ENCODE measurements around the gene MUC12.
A peak's percentile ranks its signal among the peaks of the same experiment; 100 is the strongest.
"Not testable (repeated sequence)": the region's sequence is repeated elsewhere in the genome, so short reads cannot be mapped to it uniquely, and the experiment has no call there.

The MUC12 gene, protein sequence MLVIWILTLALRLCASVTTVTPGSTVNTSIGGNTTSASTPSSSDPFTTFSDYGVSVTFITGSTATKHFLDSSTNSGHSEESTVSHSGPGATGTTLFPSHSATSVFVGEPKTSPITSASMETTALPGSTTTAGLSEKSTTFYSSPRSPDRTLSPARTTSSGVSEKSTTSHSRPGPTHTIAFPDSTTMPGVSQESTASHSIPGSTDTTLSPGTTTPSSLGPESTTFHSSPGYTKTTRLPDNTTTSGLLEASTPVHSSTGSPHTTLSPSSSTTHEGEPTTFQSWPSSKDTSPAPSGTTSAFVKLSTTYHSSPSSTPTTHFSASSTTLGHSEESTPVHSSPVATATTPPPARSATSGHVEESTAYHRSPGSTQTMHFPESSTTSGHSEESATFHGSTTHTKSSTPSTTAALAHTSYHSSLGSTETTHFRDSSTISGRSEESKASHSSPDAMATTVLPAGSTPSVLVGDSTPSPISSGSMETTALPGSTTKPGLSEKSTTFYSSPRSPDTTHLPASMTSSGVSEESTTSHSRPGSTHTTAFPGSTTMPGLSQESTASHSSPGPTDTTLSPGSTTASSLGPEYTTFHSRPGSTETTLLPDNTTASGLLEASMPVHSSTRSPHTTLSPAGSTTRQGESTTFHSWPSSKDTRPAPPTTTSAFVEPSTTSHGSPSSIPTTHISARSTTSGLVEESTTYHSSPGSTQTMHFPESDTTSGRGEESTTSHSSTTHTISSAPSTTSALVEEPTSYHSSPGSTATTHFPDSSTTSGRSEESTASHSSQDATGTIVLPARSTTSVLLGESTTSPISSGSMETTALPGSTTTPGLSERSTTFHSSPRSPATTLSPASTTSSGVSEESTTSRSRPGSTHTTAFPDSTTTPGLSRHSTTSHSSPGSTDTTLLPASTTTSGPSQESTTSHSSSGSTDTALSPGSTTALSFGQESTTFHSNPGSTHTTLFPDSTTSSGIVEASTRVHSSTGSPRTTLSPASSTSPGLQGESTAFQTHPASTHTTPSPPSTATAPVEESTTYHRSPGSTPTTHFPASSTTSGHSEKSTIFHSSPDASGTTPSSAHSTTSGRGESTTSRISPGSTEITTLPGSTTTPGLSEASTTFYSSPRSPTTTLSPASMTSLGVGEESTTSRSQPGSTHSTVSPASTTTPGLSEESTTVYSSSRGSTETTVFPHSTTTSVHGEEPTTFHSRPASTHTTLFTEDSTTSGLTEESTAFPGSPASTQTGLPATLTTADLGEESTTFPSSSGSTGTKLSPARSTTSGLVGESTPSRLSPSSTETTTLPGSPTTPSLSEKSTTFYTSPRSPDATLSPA (N-terminal part only)

GRCh38 chr7:100969066-100969615, at the start of gene MUC12:
Gene MUC12, plus strand, starts transcription at chr7:100969565. Its CDS starts 58 bp downstream, at chr7:100969623.
- no peak for FAIRE-seq

GRCh38 chr7:100919779-100920437, 49.5 kb upstream of the MUC12 start:
- not testable (repeated sequence) for FAIRE-seq

DNA sequence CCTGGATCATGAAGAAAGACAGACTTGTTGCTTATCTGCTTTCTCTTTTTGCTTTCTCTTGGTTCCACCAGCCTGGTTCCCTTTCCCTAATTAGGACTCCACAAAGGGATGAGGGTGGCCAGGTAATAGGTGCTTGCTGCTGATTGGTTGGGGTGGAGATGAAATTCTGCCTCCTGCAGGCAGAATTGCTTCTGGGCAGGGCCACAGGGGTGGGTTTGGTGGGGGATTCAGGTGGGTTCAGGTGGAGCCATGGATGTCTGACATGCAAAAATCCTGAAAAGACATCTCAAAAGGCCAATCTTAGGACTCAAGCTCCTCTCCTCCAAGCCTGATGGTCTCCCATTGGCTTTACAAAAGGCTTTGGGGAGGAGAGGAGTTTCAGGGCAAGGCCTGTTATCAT, 48.3 kb upstream of the MUC12 start:
- no peak for FAIRE-seq

- FAIRE-seq: not testable (repeated sequence)
These were observed 45.7 kb upstream of the MUC12 start for GRCh38 chr7:100923616-100924015.

DNA sequence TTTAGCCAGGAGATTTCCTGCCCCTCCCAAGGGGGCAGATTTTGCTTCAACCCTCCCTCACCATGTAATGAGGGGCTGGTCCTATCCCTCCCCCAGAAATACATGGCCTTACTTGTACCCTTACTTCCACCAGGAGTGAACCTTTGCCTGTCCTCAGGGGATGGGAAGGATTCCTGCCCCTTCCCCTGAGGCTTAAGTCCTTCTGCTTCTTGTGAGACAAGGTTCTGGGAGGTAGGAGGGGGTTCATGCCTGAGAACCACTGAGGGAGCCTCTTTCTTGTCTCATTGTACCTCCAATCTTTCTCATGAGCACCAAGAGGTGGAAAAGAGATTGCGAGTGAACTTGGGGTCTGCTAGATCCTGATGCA, 39.6 kb upstream of the MUC12 start:
- FAIRE-seq: no peak

DNA sequence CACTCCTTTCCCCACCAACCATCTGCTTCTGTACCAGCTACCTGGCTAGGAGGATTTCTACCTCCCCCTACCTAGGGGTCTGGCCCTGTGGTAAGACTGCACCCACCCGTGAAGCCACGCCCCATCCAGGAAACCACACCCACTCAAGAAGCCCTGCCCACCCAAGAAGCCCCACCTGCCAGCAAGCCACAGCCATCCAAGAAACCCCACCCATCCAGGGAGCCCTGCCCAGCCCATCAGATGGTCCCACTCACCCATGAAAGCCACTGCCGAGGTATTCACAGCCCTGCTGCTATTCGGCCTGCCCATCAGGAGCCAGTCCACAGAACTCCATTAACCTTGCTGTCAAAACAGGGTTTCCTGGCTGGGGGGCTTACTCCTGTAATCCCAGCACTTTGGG, 35.6 kb upstream of the MUC12 start:
- FAIRE-seq: no peak

DNA sequence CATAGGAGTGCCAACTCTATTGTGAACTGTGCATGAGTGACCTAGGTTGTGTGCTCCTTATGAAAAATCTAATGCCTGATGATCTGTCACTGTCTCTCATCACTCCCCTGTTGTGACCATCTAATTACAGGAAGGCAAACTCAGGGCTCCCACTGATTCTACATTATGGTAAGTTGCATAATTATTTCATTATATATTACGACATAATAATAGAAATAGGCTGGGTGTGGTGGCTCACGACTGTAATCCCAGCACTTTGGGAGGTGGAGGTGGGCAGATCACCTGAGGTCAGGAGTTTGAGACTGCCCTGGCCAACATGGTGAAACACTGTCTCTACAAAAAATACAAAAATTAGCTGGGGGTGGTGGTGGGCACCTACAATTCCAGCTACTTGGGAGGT, 34.0 kb upstream of the MUC12 start:
- FAIRE-seq: not testable (repeated sequence)

DNA sequence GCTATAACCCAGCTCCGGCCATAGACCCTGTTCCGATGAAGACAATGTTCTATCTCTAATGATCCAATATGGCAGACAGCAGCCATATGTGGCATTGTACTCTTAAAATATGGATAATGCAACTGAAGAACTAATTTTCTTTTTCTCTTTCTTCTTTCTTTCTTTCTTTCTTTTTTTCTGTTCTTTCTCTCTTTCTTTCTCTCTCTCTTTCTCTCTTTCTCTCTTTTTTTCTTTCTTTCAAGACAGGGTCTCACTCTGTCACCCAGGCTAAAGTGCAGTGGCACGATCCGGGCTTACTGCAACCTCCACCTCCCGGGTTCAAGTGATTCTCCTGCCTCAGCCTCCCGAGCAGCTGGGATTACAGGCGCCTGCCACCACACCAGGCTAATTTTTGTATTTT, 33.2 kb upstream of the MUC12 start:
- FAIRE-seq: not testable (repeated sequence)

GRCh38 chr7:100942045-100942774, 27.2 kb upstream of the MUC12 start:
- peak; percentile 95 for FAIRE-seq

DNA sequence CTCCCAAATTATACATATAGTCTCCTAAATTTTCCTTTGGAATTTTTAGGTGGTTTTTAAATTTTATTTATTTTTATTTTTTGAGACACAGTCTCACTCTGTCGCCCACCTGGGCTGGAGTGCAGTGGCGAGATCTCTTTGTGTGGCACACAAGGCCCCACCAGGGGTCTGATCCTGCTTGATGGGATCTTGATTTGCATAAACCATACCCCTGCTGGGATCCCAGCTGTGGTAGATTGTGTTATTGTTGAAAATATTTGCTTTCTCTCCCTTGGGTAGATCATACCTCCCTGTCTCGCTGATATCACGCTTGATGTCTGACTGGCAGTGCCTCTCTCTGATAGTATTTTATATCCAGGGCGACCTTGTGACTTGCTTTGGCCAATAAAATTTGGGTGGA, 25.7 kb upstream of the MUC12 start:
- FAIRE-seq: no peak

DNA sequence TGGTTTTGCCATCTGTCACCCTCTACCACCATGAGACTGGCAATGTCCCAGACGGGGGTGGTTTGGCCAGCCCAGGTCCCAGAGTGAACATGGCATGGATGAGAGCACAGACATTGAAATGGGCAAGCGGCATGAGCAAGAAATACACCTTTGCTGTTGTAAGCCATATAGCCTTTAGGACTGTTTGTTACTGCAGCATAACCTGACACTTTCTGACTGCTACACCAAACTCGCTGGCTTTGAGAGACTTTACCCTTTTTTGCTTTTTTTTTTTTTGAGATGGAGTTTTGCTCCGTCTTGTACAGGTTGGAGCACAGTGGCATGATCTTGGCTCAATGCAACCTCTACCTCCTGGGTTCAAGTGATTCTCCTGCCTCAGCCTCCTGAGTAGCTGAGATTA, 25.2 kb upstream of the MUC12 start:
- FAIRE-seq: no peak

GRCh38 chr7:100946111-100946510, 23.3 kb upstream of the MUC12 start:
- FAIRE-seq: no peak

GRCh38 chr7:100946766-100947365, 22.5 kb upstream of the MUC12 start:
- no peak for FAIRE-seq

DNA sequence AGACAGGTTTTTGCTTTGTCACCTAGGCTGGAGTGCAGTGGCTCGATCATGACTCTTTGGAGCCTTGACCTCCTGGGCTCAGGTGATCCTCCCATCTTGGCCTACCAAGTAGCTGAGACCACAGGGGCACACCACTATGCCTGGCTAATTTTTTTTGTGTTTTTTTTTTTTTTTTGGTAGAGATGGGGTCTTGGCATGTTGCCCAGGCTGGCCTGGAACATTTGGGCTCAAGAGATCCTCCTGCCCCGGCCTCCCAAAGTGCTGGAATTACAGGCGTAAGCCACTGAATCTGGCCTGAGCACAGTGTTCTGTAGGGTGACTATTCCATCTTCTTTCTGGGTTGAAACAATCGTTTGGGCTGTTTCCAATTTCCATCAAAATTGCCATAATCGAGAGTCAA, 21.6 kb upstream of the MUC12 start:
- no peak for FAIRE-seq

GRCh38 chr7:100949227-100949932, 20.0 kb upstream of the MUC12 start, which contains the start of gene MUC3A:
Gene MUC3A, plus strand, starts transcription at chr7:100949534. Its CDS starts 91 bp downstream, at chr7:100949625.
- FAIRE-seq: no peak

GRCh38 chr7:100949933-100950443, 19.4 kb upstream of the MUC12 start:
- no peak for FAIRE-seq

DNA sequence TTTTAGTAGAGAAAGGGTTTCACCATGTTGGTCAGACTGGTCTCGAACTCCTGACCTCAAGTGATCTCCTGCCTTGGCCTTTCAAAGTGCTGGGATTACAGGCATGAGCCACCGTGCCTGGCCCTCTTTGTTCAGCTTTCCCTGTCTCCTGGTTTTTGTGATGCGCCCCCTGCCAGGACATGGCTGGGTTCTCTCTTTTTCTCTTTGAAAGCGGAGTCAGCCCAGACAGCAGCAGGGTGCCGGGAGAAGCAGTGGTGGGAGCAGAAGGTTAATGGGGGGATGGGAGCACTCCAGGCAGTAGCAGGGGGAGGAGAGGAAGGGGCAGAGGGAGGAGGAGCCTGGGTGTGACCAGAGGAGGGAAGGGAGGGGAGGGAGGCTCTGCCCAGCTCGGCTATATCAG, 18.2 kb upstream of the MUC12 start:
- no peak for FAIRE-seq

- FAIRE-seq: no peak
These were observed 17.3 kb upstream of the MUC12 start for GRCh38 chr7:100951888-100952560.

DNA sequence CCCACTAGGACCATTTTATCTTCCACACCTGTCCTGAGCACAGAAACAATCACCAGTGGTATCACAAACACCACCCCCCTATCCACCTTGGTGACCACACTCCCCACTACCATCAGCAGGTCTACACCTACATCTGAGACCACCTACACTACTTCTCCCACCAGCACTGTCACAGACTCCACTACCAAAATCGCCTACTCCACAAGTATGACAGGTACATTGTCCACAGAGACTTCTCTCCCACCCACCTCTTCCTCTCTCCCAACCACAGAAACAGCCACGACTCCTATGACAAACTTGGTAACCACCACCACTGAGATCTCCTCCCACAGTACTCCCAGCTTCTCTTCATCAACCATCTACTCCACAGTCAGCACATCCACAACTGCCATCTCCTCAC, 16.7 kb upstream of the MUC12 start:
- no peak for FAIRE-seq

Data from islet of Langerhans (tissue), 1 donor.